HG03103 (cell line): ENCODE results near the gene TLDC2.

Experiments
- ATAC-seq: cut with Tn5 transposase; IDR thresholded peaks from one replicate; pipeline ENCODE4 v1.9.1; 2021; ENCODE audit warnings: low read depth; ENCODE audit not compliant: unreplicated experiment

The TLDC2 gene

DNA sequence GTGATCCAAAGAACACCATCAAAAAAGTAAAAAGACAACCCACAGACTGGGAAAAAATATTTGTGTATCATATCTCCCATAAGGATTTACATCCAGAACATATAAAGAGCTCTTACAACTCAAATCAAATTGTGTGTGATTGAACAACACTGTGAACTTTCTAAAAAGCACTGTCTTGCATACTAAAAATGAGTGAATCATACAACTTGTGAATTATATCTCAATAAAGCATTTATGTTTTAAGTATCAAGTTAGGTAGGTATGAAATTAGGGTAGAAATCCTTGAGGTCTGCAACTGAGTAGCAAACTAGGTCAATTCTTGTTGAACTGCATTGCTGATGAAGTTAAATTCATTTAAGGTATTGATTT, 61.4 kb downstream of the TLDC2 start:
- ATAC-seq, result no peak

DNA sequence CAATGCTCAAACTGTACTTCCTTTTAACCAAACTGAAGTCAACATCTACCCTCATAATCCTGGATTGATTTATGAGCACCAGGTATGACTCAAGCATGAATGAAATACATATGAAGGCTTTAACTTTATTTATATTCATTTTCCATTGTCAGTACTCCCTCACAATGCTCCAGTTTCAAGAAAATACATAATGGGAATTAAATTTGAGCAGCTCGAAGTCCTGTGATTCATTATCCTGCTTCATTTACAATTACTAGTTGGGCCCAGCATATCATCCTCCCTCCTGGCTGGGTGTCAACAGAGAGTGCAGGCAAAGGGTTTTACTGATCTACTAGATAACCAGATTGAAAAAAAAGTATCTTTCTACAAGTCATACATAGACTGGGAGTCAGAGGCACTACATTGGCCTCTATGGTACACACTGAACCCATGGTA, 65.5 kb downstream of the TLDC2 start:
- ATAC-seq, result no peak
